A673 (cell line): ENCODE results near the gene TEX19.

Experiments used
- EZH2 ChIP-seq: fragments of 200-600 bp; sonication (generic); IDR thresholded peaks from 2 replicates; pipeline ENCODE4 v1.6.1; 2017; ENCODE audit warnings: borderline replicate concordance, low read depth, mild to moderate bottlenecking, mixed read lengths, antibody characterized with exemption, low read length; ENCODE audit not compliant: poor library complexity, severe bottlenecking
- TF ChIP-seq, protein P1 (sequence below): fragments of 300-800, 200-600 bp; sonication (generic); conservative IDR thresholded peaks from 2 replicates; pipeline ENCODE4 v1.5.1; 2017; ENCODE audit warnings: low read depth, mild to moderate bottlenecking, antibody characterized with exemption, low read length, moderate library complexity, mixed read lengths

DNA sequence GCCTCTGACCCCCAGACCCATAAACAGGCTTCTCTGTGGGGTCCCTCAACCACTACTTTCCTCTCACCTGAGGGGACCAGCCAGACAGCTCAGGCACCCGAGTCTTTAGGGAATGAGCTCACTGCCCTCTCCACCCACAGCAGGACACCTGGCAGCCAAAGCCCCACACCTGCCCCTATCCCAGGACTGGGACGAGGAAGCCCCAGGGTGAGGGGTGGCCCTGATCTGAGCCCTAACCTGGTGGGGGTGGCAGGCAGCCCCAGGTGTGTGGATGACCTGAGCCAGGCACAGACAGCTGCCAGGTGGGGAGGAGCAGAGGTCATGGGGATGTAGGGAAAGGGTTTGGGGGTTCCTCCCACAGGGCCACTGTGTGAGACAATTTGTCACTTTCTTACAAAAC is 1.7 kb upstream of the TEX19 start:
- TF ChIP-seq, protein P1, sequence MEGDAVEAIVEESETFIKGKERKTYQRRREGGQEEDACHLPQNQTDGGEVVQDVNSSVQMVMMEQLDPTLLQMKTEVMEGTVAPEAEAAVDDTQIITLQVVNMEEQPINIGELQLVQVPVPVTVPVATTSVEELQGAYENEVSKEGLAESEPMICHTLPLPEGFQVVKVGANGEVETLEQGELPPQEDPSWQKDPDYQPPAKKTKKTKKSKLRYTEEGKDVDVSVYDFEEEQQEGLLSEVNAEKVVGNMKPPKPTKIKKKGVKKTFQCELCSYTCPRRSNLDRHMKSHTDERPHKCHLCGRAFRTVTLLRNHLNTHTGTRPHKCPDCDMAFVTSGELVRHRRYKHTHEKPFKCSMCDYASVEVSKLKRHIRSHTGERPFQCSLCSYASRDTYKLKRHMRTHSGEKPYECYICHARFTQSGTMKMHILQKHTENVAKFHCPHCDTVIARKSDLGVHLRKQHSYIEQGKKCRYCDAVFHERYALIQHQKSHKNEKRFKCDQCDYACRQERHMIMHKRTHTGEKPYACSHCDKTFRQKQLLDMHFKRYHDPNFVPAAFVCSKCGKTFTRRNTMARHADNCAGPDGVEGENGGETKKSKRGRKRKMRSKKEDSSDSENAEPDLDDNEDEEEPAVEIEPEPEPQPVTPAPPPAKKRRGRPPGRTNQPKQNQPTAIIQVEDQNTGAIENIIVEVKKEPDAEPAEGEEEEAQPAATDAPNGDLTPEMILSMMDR, result no peak
- TF ChIP-seq EZH2, result no peak
